ENCODE results near the gene ZNF554.

DNA sequence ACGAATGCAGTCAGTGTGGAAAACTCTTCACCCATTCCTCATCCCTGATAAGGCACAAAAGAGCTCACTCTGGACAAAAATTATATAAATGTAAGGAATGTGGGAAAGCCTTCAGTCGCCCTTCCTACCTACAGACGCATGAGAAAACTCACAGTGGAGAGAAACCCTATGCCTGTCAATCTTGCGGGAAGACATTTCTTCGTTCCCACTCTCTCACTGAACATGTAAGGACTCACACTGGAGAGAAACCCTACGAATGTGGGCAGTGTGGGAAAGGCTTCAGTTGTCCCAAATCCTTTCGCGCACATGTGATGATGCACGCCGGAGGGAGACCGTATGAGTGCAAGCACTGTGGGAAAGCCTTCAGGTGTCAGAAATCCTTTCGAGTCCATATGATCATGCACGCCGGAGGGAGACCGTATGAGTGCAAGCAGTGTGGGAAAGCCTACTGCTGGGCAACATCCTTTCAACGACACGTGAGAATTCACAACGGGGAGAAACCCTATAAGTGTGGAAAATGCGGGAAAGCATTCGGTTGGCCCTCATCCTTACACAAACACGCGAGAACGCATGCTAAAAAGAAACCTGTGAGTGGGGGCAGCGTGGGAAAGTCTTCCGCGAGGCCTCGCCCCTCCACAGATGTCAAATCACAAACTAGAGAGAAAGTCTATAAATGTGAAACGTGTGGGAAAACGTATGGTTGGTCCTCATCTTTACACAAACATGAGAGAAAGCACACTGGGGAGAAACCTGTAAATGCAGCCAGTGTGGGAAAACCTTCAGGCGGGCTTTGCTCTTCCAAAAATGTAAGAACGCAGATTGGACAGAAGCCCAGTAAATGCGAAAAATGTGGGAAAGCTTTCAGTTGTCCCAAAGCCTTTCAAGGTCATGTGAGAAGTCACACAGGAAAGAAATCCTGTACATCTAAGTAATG is 58.0 kb downstream of the ZNF554 start:
- TF ChIP-seq, protein P1, sequence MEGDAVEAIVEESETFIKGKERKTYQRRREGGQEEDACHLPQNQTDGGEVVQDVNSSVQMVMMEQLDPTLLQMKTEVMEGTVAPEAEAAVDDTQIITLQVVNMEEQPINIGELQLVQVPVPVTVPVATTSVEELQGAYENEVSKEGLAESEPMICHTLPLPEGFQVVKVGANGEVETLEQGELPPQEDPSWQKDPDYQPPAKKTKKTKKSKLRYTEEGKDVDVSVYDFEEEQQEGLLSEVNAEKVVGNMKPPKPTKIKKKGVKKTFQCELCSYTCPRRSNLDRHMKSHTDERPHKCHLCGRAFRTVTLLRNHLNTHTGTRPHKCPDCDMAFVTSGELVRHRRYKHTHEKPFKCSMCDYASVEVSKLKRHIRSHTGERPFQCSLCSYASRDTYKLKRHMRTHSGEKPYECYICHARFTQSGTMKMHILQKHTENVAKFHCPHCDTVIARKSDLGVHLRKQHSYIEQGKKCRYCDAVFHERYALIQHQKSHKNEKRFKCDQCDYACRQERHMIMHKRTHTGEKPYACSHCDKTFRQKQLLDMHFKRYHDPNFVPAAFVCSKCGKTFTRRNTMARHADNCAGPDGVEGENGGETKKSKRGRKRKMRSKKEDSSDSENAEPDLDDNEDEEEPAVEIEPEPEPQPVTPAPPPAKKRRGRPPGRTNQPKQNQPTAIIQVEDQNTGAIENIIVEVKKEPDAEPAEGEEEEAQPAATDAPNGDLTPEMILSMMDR (IDR thresholded peaks at IDR 0.05), result no peak
- no peak for TF ChIP-seq POLR2A (IDR thresholded peaks at IDR 0.05)
